ENCODE measurements around the gene SP140.

Gene SP140

DNA sequence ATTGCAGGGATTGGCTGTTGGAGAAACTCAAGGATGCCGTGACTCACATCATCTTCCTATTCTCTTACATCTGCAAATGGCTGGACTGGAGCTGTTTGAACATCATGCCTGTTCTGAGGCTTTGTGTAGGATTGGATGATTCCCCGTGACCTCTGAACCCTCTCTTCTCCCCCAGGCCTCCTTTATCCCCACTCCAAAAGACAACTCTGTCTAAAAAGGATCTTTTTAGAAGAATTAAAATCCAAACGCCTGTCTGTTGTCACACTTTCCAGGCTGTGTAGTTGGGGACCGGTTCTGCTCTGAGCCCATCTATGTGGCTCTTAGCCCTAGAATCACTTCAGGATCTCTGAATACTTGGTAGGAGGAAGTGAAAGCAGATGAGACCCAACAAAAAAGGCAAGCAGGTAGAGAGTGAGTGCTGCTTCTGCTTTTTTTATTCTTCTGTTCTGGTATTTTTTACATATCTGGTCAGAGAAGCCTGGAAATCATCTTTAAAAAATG is 565 bp downstream of the SP140 start:
- H3K4me3 ChIP-seq (ENCODE audit: low read depth, low read length) = no peak overlapping the region
- in situ Hi-C loops (cut with HindIII; ENCODE audit: low pct_ligation_motif_present, low sequenced_read_pairs) = no loop called here
- TF ChIP-seq, protein P1, sequence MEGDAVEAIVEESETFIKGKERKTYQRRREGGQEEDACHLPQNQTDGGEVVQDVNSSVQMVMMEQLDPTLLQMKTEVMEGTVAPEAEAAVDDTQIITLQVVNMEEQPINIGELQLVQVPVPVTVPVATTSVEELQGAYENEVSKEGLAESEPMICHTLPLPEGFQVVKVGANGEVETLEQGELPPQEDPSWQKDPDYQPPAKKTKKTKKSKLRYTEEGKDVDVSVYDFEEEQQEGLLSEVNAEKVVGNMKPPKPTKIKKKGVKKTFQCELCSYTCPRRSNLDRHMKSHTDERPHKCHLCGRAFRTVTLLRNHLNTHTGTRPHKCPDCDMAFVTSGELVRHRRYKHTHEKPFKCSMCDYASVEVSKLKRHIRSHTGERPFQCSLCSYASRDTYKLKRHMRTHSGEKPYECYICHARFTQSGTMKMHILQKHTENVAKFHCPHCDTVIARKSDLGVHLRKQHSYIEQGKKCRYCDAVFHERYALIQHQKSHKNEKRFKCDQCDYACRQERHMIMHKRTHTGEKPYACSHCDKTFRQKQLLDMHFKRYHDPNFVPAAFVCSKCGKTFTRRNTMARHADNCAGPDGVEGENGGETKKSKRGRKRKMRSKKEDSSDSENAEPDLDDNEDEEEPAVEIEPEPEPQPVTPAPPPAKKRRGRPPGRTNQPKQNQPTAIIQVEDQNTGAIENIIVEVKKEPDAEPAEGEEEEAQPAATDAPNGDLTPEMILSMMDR (IDR thresholded peaks at IDR 0.05; ENCODE audit: low read depth, low read length, missing control alignments) = no peak
- H3K36me3 ChIP-seq (replicated peaks) = no peaks in the 10 kb centered on the region
- no peaks in the 10 kb centered on the region for H3K27me3 ChIP-seq (replicated peaks)
- H3K27ac ChIP-seq = no peak overlapping the region
- DNase-seq = no peak

DNA sequence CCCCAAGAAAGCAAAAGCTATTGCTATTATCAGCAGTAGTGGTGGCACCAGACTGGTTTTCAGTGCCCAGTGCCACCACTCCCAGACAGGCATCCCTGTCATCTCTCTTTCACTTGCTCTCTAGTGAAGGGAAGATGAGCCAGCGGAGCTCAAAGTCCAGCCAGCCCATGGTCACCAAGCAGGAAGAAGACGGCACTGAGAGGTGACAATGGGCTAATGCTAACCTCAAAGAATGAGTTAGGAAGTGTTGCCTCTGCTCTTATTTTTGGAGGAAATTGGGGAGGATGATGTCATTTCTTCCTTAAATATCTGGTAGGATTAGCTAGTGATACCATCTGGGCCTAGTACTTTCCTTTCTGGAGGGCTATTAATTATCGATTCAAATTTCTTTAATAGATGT is 1.7 kb downstream of the SP140 start:
- Histone ChIP-seq H3K27ac (no peak overlapping the region), H3K4me3 (ENCODE audit: low read depth, low read length) (no peak overlapping the region), H3K36me3 (replicated peaks) (no peaks in the 10 kb centered on the region), H3K27me3 (replicated peaks) (no peaks in the 10 kb centered on the region)
- TF ChIP-seq, protein P1 (IDR thresholded peaks at IDR 0.05; ENCODE audit: low read depth, low read length, missing control alignments) = no peak
- DNase-seq = no peak
- in situ Hi-C loops (cut with HindIII; ENCODE audit: low pct_ligation_motif_present, low sequenced_read_pairs) = no loop called here

DNA sequence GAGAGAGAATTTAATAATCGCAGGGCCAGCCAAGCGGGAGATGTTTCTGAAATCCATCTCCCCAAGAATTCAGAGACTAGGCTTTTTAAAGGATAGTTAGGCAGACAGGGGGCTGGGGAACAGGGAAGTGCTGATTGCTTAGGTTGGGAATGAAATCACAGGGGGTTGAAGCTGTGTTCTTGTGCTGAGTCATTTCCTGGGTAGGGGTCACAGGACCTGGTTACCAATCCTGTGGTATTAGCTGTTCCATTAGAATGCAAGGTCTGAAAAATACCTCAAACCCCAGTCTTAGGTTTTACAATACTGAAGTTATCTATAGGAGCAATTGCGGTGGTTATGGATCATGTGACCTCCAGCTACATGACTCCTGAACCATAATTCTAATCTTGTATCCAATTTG is 4.6 kb downstream of the SP140 start:
- peak; percentile 93 for DNase-seq
- no peak overlapping the region for H3K4me3 ChIP-seq (ENCODE audit: low read depth, low read length)

DNA sequence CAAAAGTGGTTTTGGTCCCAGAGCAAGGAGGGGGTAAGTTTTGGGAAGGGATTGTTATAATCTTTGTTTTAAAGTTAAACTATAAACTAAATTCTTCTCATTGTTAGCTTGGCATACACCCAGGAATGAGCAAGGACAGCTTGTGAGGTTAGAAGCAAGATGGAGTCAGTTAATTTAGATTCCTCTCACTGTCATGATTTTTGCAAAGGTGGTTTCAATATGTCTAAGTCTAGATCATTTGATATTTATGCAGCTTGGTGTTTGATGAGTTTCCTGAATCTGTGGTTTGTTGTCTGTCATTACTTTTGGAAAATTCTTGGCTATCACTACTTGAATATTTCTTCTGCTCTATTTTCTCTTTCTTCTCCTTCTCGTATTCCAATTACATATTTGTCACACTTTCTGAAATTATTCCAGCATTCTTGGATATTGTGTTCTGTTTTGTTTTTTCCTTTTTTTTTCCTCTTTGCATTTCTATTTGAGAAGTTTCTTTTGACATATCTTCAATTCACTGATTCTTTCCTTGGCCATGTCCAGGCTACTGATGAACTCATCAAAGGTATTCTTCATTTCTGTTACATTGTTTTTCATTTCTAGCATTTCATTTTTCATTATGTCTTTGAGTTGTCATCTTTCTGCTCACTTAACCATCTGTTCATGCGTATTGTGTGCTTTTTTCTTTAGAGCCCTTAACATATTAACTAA is 5.1 kb downstream of the SP140 start:
- Histone ChIP-seq H3K27ac (peak overlapping the region; percentile 74), H3K4me3 (ENCODE audit: low read depth, low read length) (no peak overlapping the region), H3K27me3 (replicated peaks) (no peaks in the 10 kb centered on the region), H3K36me3 (replicated peaks) (no peaks in the 10 kb centered on the region)
- DNase-seq = no peak
- in situ Hi-C loops (cut with HindIII; ENCODE audit: low pct_ligation_motif_present, low sequenced_read_pairs) = no loop called here
- TF ChIP-seq, protein P1 (IDR thresholded peaks at IDR 0.05; ENCODE audit: low read depth, low read length, missing control alignments) = no peak

More for the DNA sequence above, 4.6 kb downstream of the SP140 start:
- peak overlapping the region; percentile 74 for H3K27ac ChIP-seq
- in situ Hi-C loops (cut with HindIII; ENCODE audit: low pct_ligation_motif_present, low sequenced_read_pairs) = no loop called here
- H3K27me3 ChIP-seq (replicated peaks) = no peaks in the 10 kb centered on the region
- no peaks in the 10 kb centered on the region for H3K36me3 ChIP-seq (replicated peaks)
- TF ChIP-seq, protein P1 (IDR thresholded peaks at IDR 0.05; ENCODE audit: low read depth, low read length, missing control alignments) = peak; percentile 14

DNA sequence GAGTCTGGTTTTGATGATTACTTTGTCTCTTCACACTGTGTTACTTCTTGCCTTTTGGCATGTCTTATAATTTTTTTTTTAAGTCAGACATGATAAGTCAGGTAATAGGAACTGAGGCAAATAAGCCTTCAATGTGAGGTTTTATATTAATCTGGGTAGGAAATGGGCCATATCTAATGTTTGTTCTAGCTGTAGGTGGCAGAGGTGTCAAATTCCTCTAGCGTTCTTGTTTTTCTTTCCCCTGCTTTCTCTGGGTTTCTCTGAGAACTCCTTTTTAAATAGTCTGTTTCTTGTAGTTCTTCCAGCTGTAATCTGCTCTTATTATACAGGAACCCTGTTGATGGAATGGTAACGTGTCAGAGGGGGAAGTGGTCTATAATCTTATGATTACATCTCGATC is 5.7 kb downstream of the SP140 start:
- Histone ChIP-seq H3K27me3 (replicated peaks) (no peaks in the 10 kb centered on the region), H3K4me3 (ENCODE audit: low read depth, low read length) (no peak overlapping the region), H3K36me3 (replicated peaks) (no peaks in the 10 kb centered on the region), H3K27ac (peak overlapping the region; percentile 21)
- in situ Hi-C loops (cut with HindIII; ENCODE audit: low pct_ligation_motif_present, low sequenced_read_pairs) = no loop called here
- TF ChIP-seq, protein P1 (IDR thresholded peaks at IDR 0.05; ENCODE audit: low read depth, low read length, missing control alignments) = no peak
- no peak for DNase-seq

Data from brain microvascular endothelial cell (primary cell).